BJ (cell line): ENCODE results near the gene TGDS. TPM values are rescaled to one million over a fixed set of nuclear protein-coding genes. Genes with fewer than 3 reads are reported as not detected.

Experiments used
- CTCF ChIA-PET: fragments of 350-600 bp; formaldehyde crosslinking; extraction: SDS; loops from one replicate; lab custom pipeline; 2021; ENCODE audit warnings: antibody characterized with exemption, inconsistent platforms; lab: Yijun Ruan, JAX
- POLR2A ChIA-PET: fragments of 300-600 bp; sonication (Branson Sonifier 250); formaldehyde crosslinking; extraction: SDS; loops from one replicate; lab custom pipeline; 2021; ENCODE audit warnings: antibody characterized with exemption; lab: Charles Lee
- DNase-seq: peaks from one replicate; pipeline ENCODE4 v3.0.0-alpha.2; 2011; ENCODE audit warnings: low read depth
- H3K27me3 ChIP-seq: 2 replicates; pipeline ENCODE4 v1.6.0; 2011; ENCODE audit warnings: low read length; ENCODE audit not compliant: control insufficient read depth, insufficient read depth
- H3K36me3 ChIP-seq: 2 replicates; pipeline ENCODE4 v1.5.1; 2011; ENCODE audit warnings: low read length; ENCODE audit not compliant: control insufficient read depth, insufficient read depth
- H3K4me3 ChIP-seq: 2 replicates; pipeline ENCODE4 v1.5.1; 2011; ENCODE audit warnings: low read depth, mild to moderate bottlenecking, control low read depth, low read length
- CTCF ChIP-seq: IDR thresholded peaks from 2 replicates; pipeline ENCODE4 v1.5.1; 2011; ENCODE audit warnings: low read depth, mild to moderate bottlenecking, control low read depth, inconsistent platforms, low read length, moderate library complexity; ENCODE audit not compliant: insufficient read depth
- polyA plus RNA-seq: library from polyadenylated mRNA; depleted of rRNA; stranded (reverse); fragments of >200 nt; gene quantifications from 2 replicates; pipeline ENCODE4 v1.2.3, GENCODE V29; 2011; rRNA removed

Gene TGDS
- polyA plus RNA-seq, 1 experiment, result 5.9 TPM

GRCh38 chr13:94524407-94524806, 71.5 kb downstream of the TGDS start:
- no peak for DNase-seq
- no peak for TF ChIP-seq CTCF
- POLR2A ChIA-PET, result no interaction called here

More at GRCh38 chr13:94524407-94524806, 71.5 kb downstream of the TGDS start:
- no peaks in the 10 kb centered on the region for H3K36me3 ChIP-seq
- no peak overlapping the region for H3K4me3 ChIP-seq
- H3K27me3 ChIP-seq, result 0 out of 2 replicates have a peak, but pooled peaks cover 1% of the 10 kb centered on the region
- CTCF ChIA-PET, result interaction anchor here (0.7 kb wide), 1 partner anchor 954 kb away, joined by 3 read pairs; no protein-coding TSS in a partner anchor

Other genes starting within 250 kb of the TGDS start
- gene DCT, start 116.5 kb downstream of the TGDS start, polyA plus RNA-seq, result 0.07 TPM in 1 of 2 replicates, not detected in the other
- gene GPR180, start 5.7 kb upstream of the TGDS start, polyA plus RNA-seq, result 2.4 and 4.7 TPM in 2 replicates
- gene SOX21, start 116.4 kb upstream of the TGDS start, polyA plus RNA-seq, result not detected in 2 replicates